ENCODE measurements around the gene CLEC2D.

DNA sequence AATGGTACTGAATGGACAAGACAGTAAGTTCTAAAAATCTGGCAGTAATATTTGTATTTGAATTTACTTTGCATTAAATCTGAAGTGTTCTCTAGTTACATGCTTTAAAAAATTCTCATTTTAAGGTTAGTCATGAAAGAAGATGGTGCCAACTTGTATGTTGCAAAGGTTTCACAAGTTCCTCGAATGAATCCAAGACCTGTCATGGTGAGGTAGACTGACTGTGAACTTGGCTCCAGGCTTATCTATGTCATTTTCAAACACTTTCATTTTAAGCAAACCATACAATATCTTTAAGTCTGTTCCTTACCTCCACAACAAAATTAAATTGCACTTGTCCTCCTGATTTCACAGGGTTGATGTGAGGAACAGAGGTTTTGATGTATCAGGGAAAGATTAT, 23.4 kb downstream of the CLEC2D start:
- TF ChIP-seq, protein P1, sequence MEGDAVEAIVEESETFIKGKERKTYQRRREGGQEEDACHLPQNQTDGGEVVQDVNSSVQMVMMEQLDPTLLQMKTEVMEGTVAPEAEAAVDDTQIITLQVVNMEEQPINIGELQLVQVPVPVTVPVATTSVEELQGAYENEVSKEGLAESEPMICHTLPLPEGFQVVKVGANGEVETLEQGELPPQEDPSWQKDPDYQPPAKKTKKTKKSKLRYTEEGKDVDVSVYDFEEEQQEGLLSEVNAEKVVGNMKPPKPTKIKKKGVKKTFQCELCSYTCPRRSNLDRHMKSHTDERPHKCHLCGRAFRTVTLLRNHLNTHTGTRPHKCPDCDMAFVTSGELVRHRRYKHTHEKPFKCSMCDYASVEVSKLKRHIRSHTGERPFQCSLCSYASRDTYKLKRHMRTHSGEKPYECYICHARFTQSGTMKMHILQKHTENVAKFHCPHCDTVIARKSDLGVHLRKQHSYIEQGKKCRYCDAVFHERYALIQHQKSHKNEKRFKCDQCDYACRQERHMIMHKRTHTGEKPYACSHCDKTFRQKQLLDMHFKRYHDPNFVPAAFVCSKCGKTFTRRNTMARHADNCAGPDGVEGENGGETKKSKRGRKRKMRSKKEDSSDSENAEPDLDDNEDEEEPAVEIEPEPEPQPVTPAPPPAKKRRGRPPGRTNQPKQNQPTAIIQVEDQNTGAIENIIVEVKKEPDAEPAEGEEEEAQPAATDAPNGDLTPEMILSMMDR (conservative IDR thresholded peaks at IDR 0.05) = no peak
- TF ChIP-seq EZH2 (IDR thresholded peaks at IDR 0.05; ENCODE audit: low read depth) = no peak

Measured in PC-9 (cell line).